GM21737 (cell line): ENCODE measurements around the gene NUP62CL.
A peak's percentile ranks its signal among the peaks of the same experiment; 100 is the strongest.

Source experiments
- ATAC-seq: cut with Tn5 transposase; IDR thresholded peaks from one replicate; pipeline ENCODE4 v1.9.1; 2021; ENCODE audit warnings: mild to moderate bottlenecking, moderate library complexity; ENCODE audit not compliant: unreplicated experiment

Gene NUP62CL

DNA sequence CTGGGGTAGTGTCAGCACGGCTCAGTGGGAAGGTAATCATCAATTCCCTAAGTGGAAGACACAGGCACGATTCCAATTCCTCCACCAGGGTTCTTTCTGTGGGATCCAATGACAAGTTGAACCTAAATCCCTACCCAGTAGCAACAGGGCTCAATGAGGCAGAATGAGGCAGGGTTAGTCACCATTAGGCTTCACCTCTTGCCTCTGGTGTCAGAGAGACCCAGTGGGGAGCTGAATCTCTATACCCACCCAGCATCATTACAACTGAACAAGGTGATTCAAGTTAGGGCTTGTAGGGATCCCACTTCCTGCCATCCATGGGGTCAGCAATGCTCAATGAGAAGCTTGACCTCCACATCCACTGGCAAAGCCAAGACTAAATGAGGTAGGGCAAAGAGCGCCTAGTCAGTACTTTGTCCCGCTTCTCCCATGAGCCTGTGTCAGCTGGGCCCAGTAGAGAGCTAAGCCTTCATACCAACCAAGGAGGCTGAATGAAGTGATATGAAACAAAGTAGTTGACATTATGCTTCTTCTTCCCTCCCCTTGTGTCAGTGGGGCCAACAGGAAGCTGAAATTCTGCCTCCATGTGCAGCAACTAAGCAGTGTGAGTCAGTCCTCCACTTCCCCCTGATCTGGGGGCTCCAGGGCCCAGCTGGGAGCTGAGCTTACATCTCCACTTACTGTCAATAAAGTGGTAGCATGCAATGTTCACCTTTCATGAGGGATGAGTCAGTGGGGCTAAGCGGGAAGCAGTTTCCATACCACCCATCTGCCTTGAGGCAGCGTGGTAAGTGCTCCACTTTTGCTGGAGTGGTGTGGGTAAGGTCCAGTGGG lies 51.2 kb downstream of the NUP62CL start:
- no peak for ATAC-seq

DNA sequence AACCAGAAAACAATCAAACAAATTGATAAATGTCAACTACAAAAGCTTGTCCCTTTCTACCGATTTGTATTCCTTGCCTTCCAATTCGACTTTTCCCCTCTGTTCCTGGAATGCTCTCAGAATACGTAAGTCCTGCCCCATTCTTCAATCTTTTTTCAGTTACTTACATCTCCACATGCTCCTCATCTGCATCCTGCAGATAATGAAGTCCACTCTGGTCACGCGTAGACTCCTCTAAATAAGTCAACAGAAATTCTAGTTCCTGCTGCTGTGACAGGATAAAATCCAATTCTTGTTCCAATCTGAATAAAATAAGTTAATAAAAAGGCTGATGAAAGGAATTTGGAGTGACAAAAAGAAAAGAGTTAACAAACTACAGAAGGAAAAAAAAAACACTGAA lies 53.2 kb downstream of the NUP62CL start:
- ATAC-seq: no peak

DNA sequence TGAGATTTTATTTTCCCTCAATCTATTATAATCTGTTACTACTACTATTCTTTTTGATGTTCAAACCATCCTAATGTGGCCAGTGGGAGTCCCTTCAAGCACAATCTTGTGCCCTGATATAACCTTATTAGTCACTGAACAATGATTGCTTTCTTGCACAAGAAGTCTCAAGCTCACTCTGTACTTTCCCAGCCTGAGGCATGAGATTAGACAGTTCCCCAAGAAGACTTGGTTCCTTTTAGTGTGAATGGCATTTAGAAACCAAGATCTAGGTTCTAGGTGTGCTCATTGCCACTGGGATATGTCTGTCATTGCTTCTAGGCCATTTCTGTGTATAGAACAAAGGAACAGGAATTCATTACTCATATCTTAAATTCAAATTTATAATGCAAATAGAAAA lies 59.6 kb downstream of the NUP62CL start:
- ATAC-seq: no peak

DNA sequence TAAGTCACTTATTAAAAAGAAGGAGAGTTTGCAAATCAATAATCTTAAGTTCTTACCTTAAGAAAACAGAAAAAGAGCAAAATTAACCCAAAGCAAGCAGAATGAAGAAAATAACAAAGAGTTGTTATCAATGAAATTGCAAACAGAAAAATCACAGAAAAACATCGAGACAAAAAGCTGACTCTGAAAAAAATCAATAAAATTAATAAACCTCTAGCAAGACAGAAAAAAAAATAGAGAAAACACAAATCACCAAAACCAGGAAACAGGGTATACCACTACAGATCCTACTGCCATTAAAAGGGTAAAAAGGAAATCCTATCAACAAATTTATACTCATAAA lies 70.3 kb downstream of the NUP62CL start:
- ATAC-seq: no peak

DNA sequence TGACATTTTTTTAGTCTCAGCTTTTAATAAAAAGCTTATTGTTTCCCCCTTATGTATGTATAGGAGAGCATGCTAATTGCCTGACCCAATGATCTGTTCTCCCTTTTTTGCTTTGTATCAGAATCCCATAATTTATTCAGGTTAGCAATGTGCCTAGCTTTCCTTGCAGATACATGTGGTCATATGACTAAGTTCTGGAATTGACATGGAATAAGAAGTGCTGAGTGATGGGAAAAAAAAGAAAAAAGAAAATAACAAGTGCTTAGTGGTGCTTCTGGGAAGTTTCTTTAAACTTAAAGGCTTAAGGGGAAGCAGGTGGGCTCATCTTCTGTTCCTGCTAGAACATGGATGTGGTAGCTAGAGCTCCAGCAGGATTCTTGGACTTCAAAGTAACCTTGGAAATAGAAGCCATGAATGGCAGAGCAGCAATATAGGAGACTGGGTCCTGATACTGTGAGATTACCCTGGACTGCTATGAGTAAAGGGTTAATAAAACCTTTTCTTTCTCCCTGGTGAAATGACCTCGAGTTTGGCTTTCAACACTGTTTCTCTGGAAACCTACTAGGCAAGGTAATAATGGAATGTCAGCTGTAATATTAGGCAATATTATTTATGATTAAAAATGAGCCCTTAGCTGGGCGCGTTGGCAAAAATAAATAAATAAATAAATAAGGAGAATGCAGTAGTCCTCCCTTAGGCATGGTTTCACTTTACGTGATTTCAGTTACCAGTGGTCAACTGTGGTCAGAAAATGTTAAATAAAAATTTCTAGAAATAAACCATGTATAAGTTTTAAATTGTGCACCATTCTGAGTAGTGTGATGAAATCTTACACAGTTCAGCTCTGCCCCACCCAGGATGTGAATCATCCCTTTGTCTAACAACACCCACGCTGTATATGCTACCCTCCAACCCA lies 70.9 kb downstream of the NUP62CL start:
- no peak for ATAC-seq

DNA sequence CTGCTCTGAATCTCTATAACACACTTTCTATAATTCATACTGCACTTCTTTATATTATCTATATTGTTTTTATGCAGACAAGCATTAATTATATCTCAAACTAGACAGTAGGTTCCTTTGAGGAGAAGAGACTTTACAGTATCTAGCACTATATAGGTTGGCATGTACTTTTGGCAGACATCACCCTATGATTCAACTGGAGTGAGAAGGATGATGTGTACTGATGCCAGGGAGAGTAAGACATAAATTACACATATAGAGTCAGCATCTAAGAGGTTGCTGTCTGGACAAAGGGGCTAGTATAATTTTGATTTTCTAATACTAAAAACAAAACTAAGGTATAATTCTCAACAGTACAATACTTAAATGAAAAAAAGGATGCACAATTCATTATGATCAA lies 82.5 kb downstream of the NUP62CL start:
- ATAC-seq: no peak

DNA sequence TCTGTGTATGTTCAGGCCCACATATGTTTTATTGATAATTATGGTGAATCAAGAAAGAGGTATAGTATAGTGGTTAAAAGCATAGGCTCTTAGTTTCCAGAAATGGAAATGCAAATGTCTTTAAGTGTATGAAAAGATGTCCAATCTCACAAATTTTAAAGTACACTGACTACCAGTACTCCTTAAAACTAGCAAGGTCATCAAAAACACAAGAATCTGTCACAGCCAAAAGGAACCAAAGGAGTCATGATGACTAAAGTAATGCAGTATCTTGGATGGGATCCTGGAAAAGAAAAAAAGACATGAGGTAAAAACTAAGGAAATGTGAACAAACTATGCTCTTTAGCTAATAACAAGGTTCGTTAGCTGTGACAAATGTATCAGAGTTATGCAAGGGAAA lies 87.0 kb downstream of the NUP62CL start:
- no peak for ATAC-seq

DNA sequence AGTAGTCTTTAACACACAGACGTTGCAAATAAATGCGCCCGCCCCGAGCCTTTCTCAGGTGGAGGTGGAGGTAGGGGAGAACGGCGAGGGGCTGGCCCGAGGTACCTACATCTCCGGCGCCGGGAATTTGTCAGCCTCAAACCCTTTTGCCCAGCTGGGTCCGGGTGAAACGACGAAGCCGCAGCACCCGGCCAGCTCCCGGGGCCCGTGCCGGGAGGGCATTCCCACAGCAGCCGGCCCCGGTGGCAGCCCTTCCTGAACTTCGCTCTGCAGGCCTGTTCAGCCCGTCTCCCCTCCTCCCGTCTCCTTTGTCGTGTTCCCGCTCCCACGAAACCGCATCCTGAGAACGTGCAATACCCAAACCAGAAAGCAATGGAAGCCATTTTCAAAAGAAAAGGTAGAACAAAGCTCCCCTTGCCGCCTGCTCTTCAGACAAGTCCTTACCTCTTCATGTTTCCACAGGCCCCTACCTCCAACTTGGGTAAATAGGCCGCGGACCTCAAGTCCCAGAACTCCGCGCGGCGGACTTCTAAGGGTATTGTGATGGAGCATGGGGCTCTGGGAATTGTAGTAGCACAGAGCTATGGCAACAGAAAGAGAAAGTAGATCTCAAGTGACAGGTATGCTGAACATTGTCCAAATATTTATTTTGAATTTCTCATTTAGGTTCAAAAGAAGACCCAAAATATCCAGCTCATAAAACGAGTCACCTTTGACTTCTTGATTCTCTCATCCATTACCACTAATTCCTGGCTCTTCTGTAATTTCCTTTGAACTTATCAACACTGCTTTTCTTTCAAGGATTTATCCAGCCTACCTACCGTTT lies 87.7 kb downstream of the NUP62CL start, which contains the start of gene RBM41:
Gene RBM41, minus strand, starts transcription at position 501 of the 826 bp plus-strand sequence. Its CDS starts 49 bp downstream, at position 452.
- peak; percentile 100 for ATAC-seq

DNA sequence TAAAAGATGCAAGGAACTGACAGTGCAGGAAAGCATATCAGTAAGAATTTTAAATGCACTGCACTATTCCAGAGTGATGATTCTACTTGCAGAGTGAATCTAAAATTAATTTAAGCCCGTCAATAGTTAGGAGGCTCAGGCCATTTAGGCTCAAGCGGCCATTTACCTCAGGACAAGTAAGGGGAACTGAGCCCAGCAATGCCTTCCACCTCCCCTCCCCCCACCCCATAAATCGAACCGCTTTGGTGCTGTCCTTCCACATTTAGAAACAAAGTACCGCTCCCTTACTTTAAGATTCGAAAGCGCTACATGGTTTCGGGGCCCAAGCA lies 88.3 kb downstream of the NUP62CL start:
- ATAC-seq: peak; percentile 4

DNA sequence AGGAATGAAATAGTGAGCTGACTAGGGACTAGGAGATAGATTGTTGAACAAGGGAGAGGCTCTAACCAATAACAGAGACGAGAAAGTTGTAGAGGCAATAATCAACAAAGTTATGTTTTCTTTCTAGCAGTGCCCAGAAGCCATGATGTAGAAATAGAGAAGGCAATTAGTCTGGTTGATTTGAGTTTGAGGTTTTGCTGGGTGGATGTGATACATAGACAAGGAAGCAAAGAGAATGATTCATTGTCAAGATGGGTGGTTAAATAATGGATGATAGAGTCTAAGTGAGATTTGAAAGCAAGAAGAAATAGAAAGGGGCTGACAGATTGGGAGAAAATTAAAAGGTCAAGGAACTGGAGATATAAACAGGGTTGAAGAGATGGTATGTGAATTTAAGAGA lies 98.8 kb downstream of the NUP62CL start:
- no peak for ATAC-seq

DNA sequence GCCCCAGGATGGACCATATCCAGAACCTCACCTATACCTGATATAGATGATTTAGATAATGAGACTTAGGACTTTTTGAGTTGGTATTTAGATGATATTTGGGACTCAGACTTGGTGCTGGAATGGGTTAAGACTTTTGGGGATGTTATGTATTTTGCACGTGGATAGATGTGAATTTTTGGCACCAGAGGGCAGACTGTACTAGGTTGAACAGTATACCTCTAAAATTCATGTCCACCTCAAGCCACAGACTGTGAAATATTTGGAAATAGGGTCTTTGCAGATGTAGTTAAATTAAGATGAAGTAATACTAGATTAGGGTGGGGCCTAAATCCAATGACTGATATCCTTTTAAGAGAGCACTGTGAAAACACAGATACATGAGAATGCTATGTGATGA lies 103.3 kb downstream of the NUP62CL start:
- ATAC-seq: no peak

DNA sequence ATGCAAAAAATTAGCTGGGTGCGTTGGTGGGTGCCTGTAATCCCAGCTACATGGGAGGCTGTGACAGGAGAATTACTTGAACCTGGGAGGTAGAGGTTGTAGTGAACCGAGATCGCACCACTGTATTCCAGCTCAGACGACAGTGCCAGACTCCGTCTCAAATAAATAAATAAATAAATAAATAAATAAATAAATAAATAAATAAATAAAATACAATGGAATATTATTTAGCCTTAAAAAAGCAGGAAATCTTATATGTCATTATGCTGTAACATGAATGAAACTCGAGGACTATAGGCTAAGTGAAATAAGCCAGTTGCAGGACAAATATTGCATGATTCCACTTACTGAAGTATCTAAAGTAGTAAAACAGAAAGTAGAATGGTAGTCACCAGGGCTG lies 130.1 kb downstream of the NUP62CL start:
- ATAC-seq: no peak
